Mammary epithelial cell (primary cell): ENCODE data around the gene EIF5B.

ENCODE experiments used
- EZH2 ChIP-seq: IDR thresholded peaks from 2 replicates; pipeline ENCODE4 v1.6.1; 2012; ENCODE audit warnings: low read length, inconsistent platforms, borderline replicate concordance
- TF ChIP-seq, protein P1 (sequence below), 2 donors: IDR thresholded peaks in 1 of 2; conservative IDR thresholded peaks in 1 of 2; 2 replicates each; pipeline ENCODE4 v1.5.1; 2011 to 2012; ENCODE audit warnings: inconsistent platforms in 2 of 2, low read length in 2 of 2, mild to moderate bottlenecking in 2 of 2, control low read depth in 1 of 2, low read depth in 1 of 2; ENCODE audit not compliant: insufficient read depth in 1 of 2; ENCODE audit errors: extremely low read depth in 1 of 2

DNA sequence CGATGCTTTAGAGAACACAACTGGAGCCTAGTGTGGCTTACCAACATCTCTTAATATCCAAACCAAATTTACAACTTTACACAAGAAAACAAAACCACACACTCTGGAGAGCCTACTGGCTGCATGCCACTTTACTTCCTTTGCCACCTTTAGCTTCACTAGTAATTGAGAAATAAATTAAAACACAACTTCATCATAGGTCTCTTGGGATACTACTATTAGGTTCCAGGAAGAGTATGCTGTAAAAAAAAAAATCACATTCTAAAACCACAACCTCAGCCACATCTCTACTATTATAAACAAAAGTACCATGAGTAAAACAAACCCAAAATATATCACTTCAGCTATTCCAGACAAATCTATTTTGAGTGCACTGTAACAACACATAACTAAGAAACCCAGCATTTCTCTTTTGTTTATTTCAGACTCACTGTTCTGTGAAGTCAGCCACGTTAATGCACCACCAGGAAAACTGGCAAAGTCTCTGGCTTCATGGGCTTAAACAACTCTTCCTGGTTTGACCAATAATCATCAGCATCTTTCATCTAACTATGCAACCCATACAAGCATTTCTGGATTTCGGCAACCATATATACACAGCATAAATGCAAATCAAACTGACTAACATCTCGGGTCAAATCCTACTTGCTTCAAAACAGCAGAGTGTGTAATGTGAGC lies 93.6 kb downstream of the EIF5B start:
- TF ChIP-seq, protein P1, sequence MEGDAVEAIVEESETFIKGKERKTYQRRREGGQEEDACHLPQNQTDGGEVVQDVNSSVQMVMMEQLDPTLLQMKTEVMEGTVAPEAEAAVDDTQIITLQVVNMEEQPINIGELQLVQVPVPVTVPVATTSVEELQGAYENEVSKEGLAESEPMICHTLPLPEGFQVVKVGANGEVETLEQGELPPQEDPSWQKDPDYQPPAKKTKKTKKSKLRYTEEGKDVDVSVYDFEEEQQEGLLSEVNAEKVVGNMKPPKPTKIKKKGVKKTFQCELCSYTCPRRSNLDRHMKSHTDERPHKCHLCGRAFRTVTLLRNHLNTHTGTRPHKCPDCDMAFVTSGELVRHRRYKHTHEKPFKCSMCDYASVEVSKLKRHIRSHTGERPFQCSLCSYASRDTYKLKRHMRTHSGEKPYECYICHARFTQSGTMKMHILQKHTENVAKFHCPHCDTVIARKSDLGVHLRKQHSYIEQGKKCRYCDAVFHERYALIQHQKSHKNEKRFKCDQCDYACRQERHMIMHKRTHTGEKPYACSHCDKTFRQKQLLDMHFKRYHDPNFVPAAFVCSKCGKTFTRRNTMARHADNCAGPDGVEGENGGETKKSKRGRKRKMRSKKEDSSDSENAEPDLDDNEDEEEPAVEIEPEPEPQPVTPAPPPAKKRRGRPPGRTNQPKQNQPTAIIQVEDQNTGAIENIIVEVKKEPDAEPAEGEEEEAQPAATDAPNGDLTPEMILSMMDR (conservative IDR thresholded peaks at IDR 0.05 in 1 of 2, IDR thresholded peaks at IDR 0.05 in 1 of 2; ENCODE audit: extremely low read depth in 1 of 2, insufficient read depth in 1 of 2, low read depth in 1 of 2, low read length in 2 of 2), result no peak
- no peak for TF ChIP-seq EZH2
